Memory B cell (primary cell): Measurements from ENCODE around the gene ENTPD1.

ENCODE experiments used
- ATAC-seq: fragments of 150-1000 bp; cut with Tn5 transposase; 2 replicates; pipeline ENCODE4 v1.10.0; 2021; ENCODE audit warnings: low read depth, mild to moderate bottlenecking, moderate library complexity
- DNase-seq, 2 donors: peaks; one replicate each; pipeline ENCODE4 v3.0.0; 2022; ENCODE audit warnings: low spot score in 2 of 2
- H3K27ac Mint-ChIP-seq: one replicate; pipeline ENCODE4 v1.8.0; 2022; ENCODE audit warnings: mild to moderate bottlenecking, moderate library complexity, mixed read lengths
- H3K27me3 Mint-ChIP-seq: one replicate; pipeline ENCODE4 v1.8.0; 2022; ENCODE audit warnings: mixed read lengths
- H3K36me3 Mint-ChIP-seq: one replicate; pipeline ENCODE4 v1.8.0; 2022; ENCODE audit warnings: mild to moderate bottlenecking, mixed read lengths
- H3K4me1 Mint-ChIP-seq: one replicate; pipeline ENCODE4 v1.8.0; 2022; ENCODE audit warnings: mixed read lengths
- H3K4me3 Mint-ChIP-seq: one replicate; pipeline ENCODE4 v1.8.0; 2022; ENCODE audit warnings: mild to moderate bottlenecking, moderate library complexity, mixed read lengths
- H3K9me3 Mint-ChIP-seq: one replicate; pipeline ENCODE4 v1.8.0; 2022; ENCODE audit warnings: mixed read lengths

The ENTPD1 gene

GRCh38 chr10:95782318-95782717 is 26.4 kb downstream of the ENTPD1 start:
- DNase-seq (peak in 1 of 2 donors; percentile 23), ATAC-seq (peak; percentile 55)
- H3K9me3 Mint-ChIP-seq: peaks cover 3% of the 10 kb centered on the region
- peaks cover 54% of the 10 kb centered on the region for H3K4me1 Mint-ChIP-seq
- H3K27me3 Mint-ChIP-seq: no peaks in the 10 kb centered on the region
- peak overlapping the region; percentile 96 for H3K27ac Mint-ChIP-seq
- H3K36me3 Mint-ChIP-seq: peaks cover 19% of the 10 kb centered on the region
- peak overlapping the region; percentile 49 for H3K4me3 Mint-ChIP-seq

- DNase-seq (peak in 1 of 2 donors; percentile 65), ATAC-seq (peak; percentile 79)
- Mint-ChIP-seq H3K27me3 (no peaks in the 10 kb centered on the region), H3K36me3 (peaks cover 12% of the 10 kb centered on the region), H3K27ac (peak overlapping the region; percentile 96), H3K4me1 (peaks cover 57% of the 10 kb centered on the region), H3K4me3 (no peak overlapping the region), H3K9me3 (peaks cover 3% of the 10 kb centered on the region)
Measured at GRCh38 chr10:95783741-95784140, 27.8 kb downstream of the ENTPD1 start.

- Mint-ChIP-seq H3K9me3 (no peaks in the 10 kb centered on the region), H3K4me3 (peak overlapping the region; percentile 58), H3K4me1 (peaks cover 54% of the 10 kb centered on the region), H3K36me3 (peaks cover 10% of the 10 kb centered on the region), H3K27ac (peak overlapping the region; percentile 96), H3K27me3 (no peaks in the 10 kb centered on the region)
- peak; percentile 26 for ATAC-seq
- DNase-seq: peak; percentile 18 to 28
Measured at GRCh38 chr10:95784279-95784913, 28.4 kb downstream of the ENTPD1 start.

- Mint-ChIP-seq H3K36me3 (peaks cover 10% of the 10 kb centered on the region), H3K27me3 (no peaks in the 10 kb centered on the region), H3K9me3 (no peaks in the 10 kb centered on the region), H3K4me1 (peaks cover 53% of the 10 kb centered on the region), H3K27ac (peak overlapping the region; percentile 96), H3K4me3 (no peak overlapping the region)
- ATAC-seq (no peak), DNase-seq (no peak)
Measured at GRCh38 chr10:95785317-95785716, 29.4 kb downstream of the ENTPD1 start.

- no peaks in the 10 kb centered on the region for H3K27me3 Mint-ChIP-seq
- peaks cover 5% of the 10 kb centered on the region for H3K36me3 Mint-ChIP-seq
- no peak for DNase-seq
- ATAC-seq: no peak
- peak overlapping the region; percentile 96 for H3K27ac Mint-ChIP-seq
- peaks cover 50% of the 10 kb centered on the region for H3K4me1 Mint-ChIP-seq
- H3K9me3 Mint-ChIP-seq: no peaks in the 10 kb centered on the region
- peak overlapping the region; percentile 43 for H3K4me3 Mint-ChIP-seq
Measured at GRCh38 chr10:95785942-95786669, 30.1 kb downstream of the ENTPD1 start.

- peak overlapping the region; percentile 14 for H3K4me3 Mint-ChIP-seq
- H3K9me3 Mint-ChIP-seq: no peaks in the 10 kb centered on the region
- no peaks in the 10 kb centered on the region for H3K27me3 Mint-ChIP-seq
- peak overlapping the region; percentile 96 for H3K27ac Mint-ChIP-seq
- ATAC-seq (no peak), DNase-seq (no peak)
- H3K4me1 Mint-ChIP-seq: peaks cover 57% of the 10 kb centered on the region
- H3K36me3 Mint-ChIP-seq: peaks cover 4% of the 10 kb centered on the region
Measured at GRCh38 chr10:95787447-95787846, 31.5 kb downstream of the ENTPD1 start.

GRCh38 chr10:95788830-95789229 is 32.9 kb downstream of the ENTPD1 start:
- peak overlapping the region; percentile 50 for H3K27ac Mint-ChIP-seq
- ATAC-seq: no peak
- no peak overlapping the region for H3K4me3 Mint-ChIP-seq
- no peak for DNase-seq
- H3K9me3 Mint-ChIP-seq: no peaks in the 10 kb centered on the region
- H3K27me3 Mint-ChIP-seq: no peaks in the 10 kb centered on the region
- peaks cover 4% of the 10 kb centered on the region for H3K36me3 Mint-ChIP-seq
- peaks cover 61% of the 10 kb centered on the region for H3K4me1 Mint-ChIP-seq

- Mint-ChIP-seq H3K27ac (peak overlapping the region; percentile 82), H3K4me3 (peak overlapping the region; percentile 32), H3K9me3 (no peaks in the 10 kb centered on the region), H3K36me3 (peaks cover 4% of the 10 kb centered on the region), H3K27me3 (no peaks in the 10 kb centered on the region), H3K4me1 (peaks cover 61% of the 10 kb centered on the region)
- DNase-seq (no peak), ATAC-seq (no peak)
Measured at GRCh38 chr10:95789902-95790301, 33.9 kb downstream of the ENTPD1 start.

- H3K9me3 Mint-ChIP-seq: no peaks in the 10 kb centered on the region
- peak overlapping the region; percentile 95 for H3K27ac Mint-ChIP-seq
- peaks cover 3% of the 10 kb centered on the region for H3K36me3 Mint-ChIP-seq
- ATAC-seq (no peak), DNase-seq (no peak)
- H3K27me3 Mint-ChIP-seq: no peaks in the 10 kb centered on the region
- H3K4me3 Mint-ChIP-seq: peak overlapping the region; percentile 40
- peaks cover 57% of the 10 kb centered on the region for H3K4me1 Mint-ChIP-seq
Measured at GRCh38 chr10:95790982-95791381, 35.0 kb downstream of the ENTPD1 start.

GRCh38 chr10:95791425-95791979 is 35.5 kb downstream of the ENTPD1 start:
- peak overlapping the region; percentile 1 for H3K4me3 Mint-ChIP-seq
- H3K4me1 Mint-ChIP-seq: peaks cover 57% of the 10 kb centered on the region
- peak overlapping the region; percentile 95 for H3K27ac Mint-ChIP-seq

GRCh38 chr10:95792211-95792780 is 36.3 kb downstream of the ENTPD1 start:
- peaks cover 63% of the 10 kb centered on the region for H3K4me1 Mint-ChIP-seq
- no peak overlapping the region for H3K4me3 Mint-ChIP-seq

More at GRCh38 chr10:95791425-95791979, 35.5 kb downstream of the ENTPD1 start:
- ATAC-seq (no peak), DNase-seq (no peak)
- no peaks in the 10 kb centered on the region for H3K27me3 Mint-ChIP-seq
- H3K36me3 Mint-ChIP-seq: peaks cover 3% of the 10 kb centered on the region
- H3K9me3 Mint-ChIP-seq: no peaks in the 10 kb centered on the region

GRCh38 chr10:95792874-95793285 is 36.9 kb downstream of the ENTPD1 start:
- ATAC-seq (peak; percentile 34), DNase-seq (no peak)
- Mint-ChIP-seq H3K9me3 (no peaks in the 10 kb centered on the region), H3K4me1 (peaks cover 67% of the 10 kb centered on the region), H3K36me3 (peaks cover 10% of the 10 kb centered on the region), H3K27ac (peak overlapping the region; percentile 95), H3K4me3 (peak overlapping the region; percentile 27), H3K27me3 (no peaks in the 10 kb centered on the region)

More at GRCh38 chr10:95792211-95792780, 36.3 kb downstream of the ENTPD1 start:
- peak overlapping the region; percentile 95 for H3K27ac Mint-ChIP-seq
- H3K9me3 Mint-ChIP-seq: no peaks in the 10 kb centered on the region
- peaks cover 7% of the 10 kb centered on the region for H3K36me3 Mint-ChIP-seq
- no peak for DNase-seq
- ATAC-seq: no peak
- no peaks in the 10 kb centered on the region for H3K27me3 Mint-ChIP-seq

GRCh38 chr10:95793401-95794045 is 37.6 kb downstream of the ENTPD1 start:
- DNase-seq (peak in 1 of 2 donors; percentile 43), ATAC-seq (peak; percentile 90)
- Mint-ChIP-seq H3K36me3 (peaks cover 13% of the 10 kb centered on the region), H3K4me1 (peaks cover 71% of the 10 kb centered on the region), H3K27me3 (no peaks in the 10 kb centered on the region), H3K9me3 (no peaks in the 10 kb centered on the region), H3K4me3 (peak overlapping the region; percentile 27), H3K27ac (peak overlapping the region; percentile 95)
